Stimulated activated CD8-positive, alpha-beta memory T cell treated with anti-CD3 and anti-CD28 coated beads, Interleukin-15, amount 100 ng/mL, for 24 hours (primary cell): ENCODE measurements around the gene KIF7.

Source experiments
- DNase-seq: peaks from one replicate; pipeline ENCODE4 v3.0.0-alpha.2; 2020; ENCODE audit warnings: low read depth

The KIF7 gene

GRCh38 chr15:89669309-89669865, 14.1 kb upstream of the KIF7 start:
- DNase-seq = no peak

GRCh38 chr15:89668171-89668570, 12.9 kb upstream of the KIF7 start:
- no peak for DNase-seq

- DNase-seq = no peak
Observed at GRCh38 chr15:89667706-89667960, 12.4 kb upstream of the KIF7 start.

- DNase-seq = no peak
Observed at GRCh38 chr15:89666858-89667705, 11.8 kb upstream of the KIF7 start.

GRCh38 chr15:89666184-89666857, 11.1 kb upstream of the KIF7 start:
- no peak for DNase-seq

GRCh38 chr15:89665449-89666181, 10.3 kb upstream of the KIF7 start:
- no peak for DNase-seq

GRCh38 chr15:89664441-89665350, 9.4 kb upstream of the KIF7 start:
- no peak for DNase-seq

- no peak for DNase-seq
Observed at GRCh38 chr15:89662893-89663626, 7.8 kb upstream of the KIF7 start.

- DNase-seq = no peak
Observed at GRCh38 chr15:89660556-89660955, 5.3 kb upstream of the KIF7 start.

- no peak for DNase-seq
Observed at GRCh38 chr15:89659295-89659694, 4.0 kb upstream of the KIF7 start.

GRCh38 chr15:89657686-89658200, 2.5 kb upstream of the KIF7 start:
- no peak for DNase-seq

- DNase-seq = no peak
Observed at GRCh38 chr15:89656116-89656815, 999 bp upstream of the KIF7 start.

- no peak for DNase-seq
Observed at GRCh38 chr15:89654301-89654761, 936 bp downstream of the KIF7 start.

- no peak for DNase-seq
Observed at GRCh38 chr15:89653578-89653977, 1.7 kb downstream of the KIF7 start.

- DNase-seq = no peak
Observed at GRCh38 chr15:89652666-89653065, 2.6 kb downstream of the KIF7 start.

- no peak for DNase-seq
Observed at GRCh38 chr15:89652131-89652530, 3.1 kb downstream of the KIF7 start.

- no peak for DNase-seq
Observed at GRCh38 chr15:89649716-89650115, 5.6 kb downstream of the KIF7 start.

GRCh38 chr15:89649013-89649625, 6.1 kb downstream of the KIF7 start:
- no peak for DNase-seq
